Fibroblast of villous mesenchyme (primary cell): Measurements from ENCODE around the gene BMP8B. TPM values are rescaled to one million over a fixed set of nuclear protein-coding genes. Genes with fewer than 3 reads are reported as not detected.
"Not testable (repeated sequence)": the region's sequence is repeated elsewhere in the genome, so short reads cannot be mapped to it uniquely, and the experiment has no call there.

Source experiments
- DNase-seq: peaks from one replicate; pipeline ENCODE4 v3.0.0-alpha.2; 2010; ENCODE audit warnings: low read depth
- H3K4me3 ChIP-seq: 2 replicates; pipeline ENCODE4 v1.5.1; 2011; ENCODE audit warnings: low read depth, mild to moderate bottlenecking, low read length
- total RNA-seq: library from RNA; depleted of rRNA; stranded (reverse); fragments of >200 nt; gene quantifications from 2 replicates; pipeline ENCODE4 v1.2.3, GENCODE V29; 2012
- TF ChIP-seq, protein P1 (sequence below): IDR thresholded peaks from 2 replicates; pipeline ENCODE4 v1.5.1; 2012; ENCODE audit warnings: low read depth, mild to moderate bottlenecking, low read length; ENCODE audit not compliant: insufficient read depth

Gene BMP8B
- total RNA-seq, 1 donor = under 0.01 TPM

DNA sequence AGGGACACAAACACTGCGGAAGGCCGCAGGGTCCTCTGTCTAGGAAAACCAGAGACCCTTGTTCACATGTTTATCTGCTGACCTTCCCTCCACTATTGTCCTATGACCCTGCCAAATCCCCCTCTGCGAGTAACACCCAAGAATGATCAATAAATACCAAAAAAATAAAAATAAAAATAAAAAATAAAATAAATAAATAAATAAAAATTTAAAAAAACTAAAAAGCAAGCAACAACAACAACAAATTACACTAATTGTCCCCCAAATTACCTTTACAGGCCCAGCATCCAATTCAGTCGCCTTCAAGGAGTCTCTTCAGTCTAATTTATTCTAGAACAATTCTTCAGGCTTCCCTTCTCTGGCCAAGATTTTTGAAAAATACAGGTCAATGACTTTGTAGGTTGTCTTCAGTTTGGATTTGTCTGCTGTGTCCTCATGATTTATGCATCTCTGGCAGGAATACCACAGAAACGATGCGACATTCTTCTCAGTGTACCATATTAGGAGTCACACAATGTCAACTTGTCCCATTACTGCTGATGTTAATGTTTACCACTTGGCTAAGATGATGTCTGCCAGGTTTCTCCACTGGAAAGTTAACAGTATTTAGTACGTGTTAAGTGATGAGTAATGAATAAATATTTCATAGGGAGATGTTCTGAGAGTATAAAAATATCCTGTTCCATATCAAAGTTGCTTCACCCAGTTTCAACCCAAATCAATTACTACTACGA, 20.3 kb upstream of the BMP8B start:
- TF ChIP-seq, protein P1, sequence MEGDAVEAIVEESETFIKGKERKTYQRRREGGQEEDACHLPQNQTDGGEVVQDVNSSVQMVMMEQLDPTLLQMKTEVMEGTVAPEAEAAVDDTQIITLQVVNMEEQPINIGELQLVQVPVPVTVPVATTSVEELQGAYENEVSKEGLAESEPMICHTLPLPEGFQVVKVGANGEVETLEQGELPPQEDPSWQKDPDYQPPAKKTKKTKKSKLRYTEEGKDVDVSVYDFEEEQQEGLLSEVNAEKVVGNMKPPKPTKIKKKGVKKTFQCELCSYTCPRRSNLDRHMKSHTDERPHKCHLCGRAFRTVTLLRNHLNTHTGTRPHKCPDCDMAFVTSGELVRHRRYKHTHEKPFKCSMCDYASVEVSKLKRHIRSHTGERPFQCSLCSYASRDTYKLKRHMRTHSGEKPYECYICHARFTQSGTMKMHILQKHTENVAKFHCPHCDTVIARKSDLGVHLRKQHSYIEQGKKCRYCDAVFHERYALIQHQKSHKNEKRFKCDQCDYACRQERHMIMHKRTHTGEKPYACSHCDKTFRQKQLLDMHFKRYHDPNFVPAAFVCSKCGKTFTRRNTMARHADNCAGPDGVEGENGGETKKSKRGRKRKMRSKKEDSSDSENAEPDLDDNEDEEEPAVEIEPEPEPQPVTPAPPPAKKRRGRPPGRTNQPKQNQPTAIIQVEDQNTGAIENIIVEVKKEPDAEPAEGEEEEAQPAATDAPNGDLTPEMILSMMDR = no peak
- H3K4me3 ChIP-seq = no peak overlapping the region
- no peak for DNase-seq

DNA sequence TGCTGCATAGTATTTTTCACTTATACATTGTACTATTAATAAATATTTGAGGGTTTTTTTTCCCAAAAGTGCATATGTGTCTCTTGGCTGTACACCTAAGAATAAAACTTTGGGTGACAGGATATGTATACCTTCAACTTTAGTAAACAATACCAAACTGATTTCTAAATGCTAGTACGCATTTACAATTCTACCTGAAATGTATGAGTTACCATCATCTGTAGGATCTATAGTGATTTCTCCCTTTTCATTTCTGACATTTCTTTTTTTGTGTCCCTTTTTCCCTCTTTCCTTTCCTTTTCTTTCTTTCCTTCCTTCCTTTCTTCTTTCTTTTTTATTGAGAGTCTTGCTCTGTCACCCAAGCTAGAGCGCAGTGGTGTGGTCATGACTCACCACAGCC, 16.7 kb upstream of the BMP8B start:
- H3K4me3 ChIP-seq = no peak overlapping the region
- TF ChIP-seq, protein P1 = no peak
- DNase-seq = no peak

DNA sequence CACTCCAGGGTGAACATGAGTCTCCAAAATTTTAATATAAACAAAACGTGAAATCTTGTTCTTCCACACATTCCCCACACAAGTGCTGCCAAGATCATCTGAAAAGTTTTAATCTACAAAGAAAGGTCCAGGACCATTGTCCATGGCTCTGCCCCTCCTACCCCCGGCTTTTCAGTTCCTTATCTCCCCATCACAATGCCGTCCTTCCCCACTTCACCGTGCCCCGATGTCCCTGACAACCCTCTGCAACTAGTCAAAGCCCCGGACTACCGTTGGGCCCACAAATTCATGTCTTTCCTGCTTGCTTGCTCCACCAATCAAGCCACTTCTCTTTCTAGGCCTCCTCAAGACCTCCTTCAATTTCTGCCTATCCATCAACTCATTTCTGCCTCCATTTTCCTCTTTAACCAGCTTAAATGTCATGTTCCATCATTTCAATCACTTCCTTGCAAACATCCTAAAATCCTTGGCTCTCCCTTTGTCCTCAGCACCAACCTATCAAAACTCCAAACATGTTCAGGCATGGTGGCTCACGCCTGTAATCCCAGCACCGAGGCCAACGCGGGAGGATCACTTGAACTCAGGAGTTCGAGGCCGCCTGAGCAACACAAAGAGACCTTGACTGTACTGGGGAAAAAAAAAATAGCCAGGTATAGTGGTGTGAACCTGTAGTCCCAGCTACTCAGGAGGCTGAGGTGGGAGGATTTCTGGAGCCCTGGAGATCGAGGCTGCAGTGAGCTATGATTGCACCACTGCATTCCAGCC, 14.0 kb upstream of the BMP8B start:
- no peak overlapping the region for H3K4me3 ChIP-seq
- no peak for DNase-seq
- TF ChIP-seq, protein P1 = no peak

DNA sequence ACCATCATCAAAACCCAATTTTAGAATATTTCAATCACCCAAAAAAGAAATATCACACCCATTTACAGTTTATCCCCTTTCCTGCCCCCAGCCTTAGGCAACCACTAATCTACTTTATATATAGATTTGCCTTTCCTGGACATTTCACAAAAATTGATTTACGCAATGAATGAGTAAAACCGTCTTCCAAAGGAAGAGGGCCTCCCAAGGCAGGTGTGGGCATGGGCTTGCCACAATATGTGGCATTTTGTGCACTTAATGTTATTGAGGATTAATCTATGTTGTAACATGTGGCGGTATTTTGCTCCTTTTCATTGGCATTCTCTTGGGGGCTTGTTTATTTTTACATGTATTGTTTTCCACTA, 11.8 kb upstream of the BMP8B start:
- DNase-seq = no peak
- H3K4me3 ChIP-seq = no peak overlapping the region
- TF ChIP-seq, protein P1 = no peak

DNA sequence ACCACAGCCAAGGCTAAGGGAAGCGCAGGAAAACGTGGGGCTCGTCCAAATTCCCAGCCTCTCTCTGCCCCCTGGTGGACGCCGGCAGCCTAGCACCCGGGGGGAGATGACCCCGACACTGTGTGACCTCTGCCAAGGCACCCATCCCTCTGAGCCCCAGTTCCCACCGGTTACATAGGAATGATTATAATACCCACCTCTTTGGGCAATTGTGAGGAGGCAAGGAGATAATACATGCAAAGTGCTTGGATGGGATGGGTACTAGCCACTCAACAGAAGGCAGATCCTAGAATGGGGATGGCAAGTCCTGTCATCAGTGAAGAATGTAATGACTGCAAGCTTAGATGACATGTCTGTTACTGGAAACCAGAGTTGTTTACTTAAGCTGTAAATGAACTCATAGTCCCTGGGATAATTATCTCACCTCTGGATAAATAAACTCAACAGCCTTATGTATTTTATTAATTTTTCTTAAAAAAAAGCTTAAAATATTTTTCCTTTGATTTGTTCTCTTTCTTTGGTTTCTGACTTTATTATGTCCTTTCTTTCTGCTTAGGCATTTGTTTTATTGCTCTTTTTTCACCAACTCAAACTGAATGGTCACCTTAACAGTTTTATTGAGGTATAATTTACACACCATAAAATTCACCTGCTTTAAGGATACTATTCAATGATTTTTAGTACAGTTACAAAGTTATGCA, 11.3 kb upstream of the BMP8B start:
- TF ChIP-seq, protein P1 = peak; percentile 76
- DNase-seq = peak; percentile 66
- no peak overlapping the region for H3K4me3 ChIP-seq

DNA sequence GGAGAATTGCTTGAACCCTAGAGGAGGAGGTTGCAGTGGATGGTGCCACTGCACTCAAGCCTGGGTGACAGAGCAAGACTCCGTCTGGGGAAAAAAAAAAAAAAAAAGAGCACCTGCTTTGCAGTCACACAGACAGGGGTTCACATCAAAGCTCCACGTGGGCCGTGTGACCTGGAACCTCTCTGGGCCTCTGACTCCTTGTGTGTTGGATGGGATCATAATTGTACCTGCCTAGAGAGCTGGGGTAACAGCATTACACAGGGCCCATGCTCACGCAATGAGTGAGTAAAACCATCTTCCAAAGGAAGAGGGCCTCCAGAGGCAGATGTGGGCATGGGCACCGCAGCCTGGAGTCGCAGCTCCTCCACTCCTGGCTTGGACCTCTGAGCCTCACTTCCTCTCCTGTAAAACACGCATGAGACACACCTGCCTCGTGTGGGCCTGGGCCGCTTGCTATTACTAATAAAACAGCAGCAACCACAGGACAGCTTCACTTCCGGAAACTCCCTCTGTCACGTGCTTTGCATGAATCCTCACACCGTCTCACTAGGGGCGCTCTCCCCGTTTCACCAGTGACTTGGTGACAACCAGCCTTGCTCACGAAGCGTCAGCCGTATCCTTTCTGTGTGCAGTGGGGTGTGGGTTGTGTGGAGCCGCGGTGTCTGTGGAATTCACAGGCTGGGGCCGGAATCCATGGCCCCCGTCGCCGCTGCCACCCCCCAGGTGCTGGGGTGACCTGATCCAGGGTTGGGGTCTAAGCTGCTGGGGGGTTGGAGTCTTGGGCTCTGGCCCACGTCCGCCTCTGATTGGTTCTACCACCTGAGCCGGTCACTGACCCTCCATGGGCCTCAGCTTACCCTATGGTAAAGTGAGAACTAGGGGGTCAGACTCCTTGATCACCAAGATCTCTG, 10.4 kb upstream of the BMP8B start:
- peak; percentile 33 for DNase-seq
- H3K4me3 ChIP-seq = not testable (repeated sequence)
